Measurements from ENCODE around the gene BAX. TPM values are rescaled to one million over a fixed set of nuclear protein-coding genes. Genes with fewer than 3 reads are reported as not detected.

Gene BAX
- total and polyA plus RNA-seq, 2 of the 13 experiments (the other 11 are each of a cell fraction or from before 2014, with no cell fraction given) = 139 to 176 TPM

GRCh38 chr19:48993175-48994034 lies 38.7 kb downstream of the BAX start, which contains the start of the genes GYS1 and RUVBL2 (continued):
- TF ChIP-seq ZNF282 (IDR thresholded peaks at IDR 0.05; ENCODE audit: partially characterized antibody) (no peak), MED1 (CRISPR knock-in tag; IDR thresholded peaks at IDR 0.05) (peak; percentile 46; the same call in 1 of the 2 replicates), POLR2A (IDR thresholded peaks at IDR 0.05; ENCODE audit: insufficient read depth in 1 of 2, low read depth in 2 of 2, low read length in 2 of 2) (peak; percentile 91 to 98), ZNF772 (CRISPR knock-in tag; IDR thresholded peaks at IDR 0.05) (0 out of 2 replicates have a peak, but pooled peaks have one; percentile 11), ZNF414 (CRISPR knock-in tag; IDR thresholded peaks at IDR 0.05) (peak; percentile 84; the same call in 1 of the 2 replicates), CEBPB (IDR thresholded peaks at IDR 0.05; ENCODE audit: borderline replicate concordance, low read depth, low read length) (peak; percentile 88), HMGXB4 (CRISPR knock-in tag; IDR thresholded peaks at IDR 0.05; ENCODE audit: borderline replicate concordance in 1 of 2, low read depth in 1 of 2) (peak; percentile 92 to 95), ZNF75D (CRISPR knock-in tag; IDR thresholded peaks at IDR 0.05; ENCODE audit: borderline replicate concordance) (no peak), ZBTB21 (CRISPR knock-in tag; IDR thresholded peaks at IDR 0.05) (0 out of 2 replicates have a peak, but pooled peaks have one; percentile 21), ZNF674 (CRISPR knock-in tag; IDR thresholded peaks at IDR 0.05; ENCODE audit: low read depth) (no peak), ASH2L (IDR thresholded peaks at IDR 0.05; ENCODE audit: insufficient read length, low read depth, low read length) (peak; percentile 67), MATR3 (CRISPR knock-in tag; IDR thresholded peaks at IDR 0.05) (no peak), YEATS2 (CRISPR knock-in tag; IDR thresholded peaks at IDR 0.05; ENCODE audit: borderline replicate concordance) (peak; percentile 60; the same call in 1 of the 2 replicates), IKZF5 (CRISPR knock-in tag; IDR thresholded peaks at IDR 0.05) (peak; percentile 76; the same call in 1 of the 2 replicates), ZNF850 (CRISPR knock-in tag; conservative IDR thresholded peaks at IDR 0.05) (no peak), KLF15 (CRISPR knock-in tag; IDR thresholded peaks at IDR 0.05; ENCODE audit: borderline replicate concordance) (peak; percentile 96; the same call in 1 of the 2 replicates), PAXIP1 (CRISPR knock-in tag; conservative IDR thresholded peaks at IDR 0.05) (0 out of 2 replicates have a peak, but pooled peaks have one; percentile 60), ZNF740 (CRISPR knock-in tag; IDR thresholded peaks at IDR 0.05) (peak; percentile 100), HINFP (CRISPR knock-in tag; IDR thresholded peaks at IDR 0.05; ENCODE audit: low read depth) (no peak)
